Measurements from ENCODE around the gene MAPRE2.
"Not testable (repeated sequence)": the region's sequence is repeated elsewhere in the genome, so short reads cannot be mapped to it uniquely, and the experiment has no call there.

The MAPRE2 gene

DNA sequence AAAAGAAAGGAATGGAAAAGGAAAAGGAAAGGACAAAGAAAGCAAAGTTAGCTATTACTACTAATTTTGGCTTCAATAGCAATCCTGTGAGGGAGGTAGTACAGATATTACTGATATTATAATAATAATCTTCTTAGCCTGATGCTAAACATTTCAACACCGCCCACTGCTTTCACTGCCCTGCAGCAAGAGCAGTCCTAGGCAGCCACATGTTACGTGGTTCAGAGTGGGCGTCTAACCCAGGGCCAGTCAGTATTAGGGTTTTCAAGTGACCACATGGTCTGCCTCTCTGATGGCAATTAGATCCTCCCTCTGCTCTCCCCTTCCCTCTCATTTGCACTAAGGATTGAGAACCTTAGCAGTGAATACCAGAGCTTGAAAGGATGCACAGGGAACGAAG is 116.0 kb downstream of the MAPRE2 start:
- DNase-seq = no peak

GRCh38 chr18:35158728-35159450 is 117.7 kb downstream of the MAPRE2 start:
- DNase-seq = no peak

DNA sequence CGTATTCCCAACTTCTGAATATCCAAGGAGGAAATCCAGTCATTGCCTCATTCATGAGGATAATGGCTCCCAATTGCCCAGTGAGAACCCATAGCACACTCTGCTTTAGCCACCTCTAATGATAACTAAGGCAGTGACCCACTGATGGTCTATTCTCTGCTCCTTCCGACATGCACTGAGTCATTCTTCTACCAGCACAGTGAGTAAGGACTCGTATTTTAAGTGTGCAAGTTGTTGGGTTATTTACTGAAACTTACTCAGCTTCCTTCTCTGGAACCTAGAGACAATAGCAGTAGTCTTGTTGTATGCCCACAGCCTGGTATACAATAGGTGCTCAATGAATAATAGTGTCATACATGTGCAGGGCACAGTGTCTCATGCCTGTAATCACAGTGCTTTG is 118.6 kb downstream of the MAPRE2 start:
- no peak for DNase-seq

DNA sequence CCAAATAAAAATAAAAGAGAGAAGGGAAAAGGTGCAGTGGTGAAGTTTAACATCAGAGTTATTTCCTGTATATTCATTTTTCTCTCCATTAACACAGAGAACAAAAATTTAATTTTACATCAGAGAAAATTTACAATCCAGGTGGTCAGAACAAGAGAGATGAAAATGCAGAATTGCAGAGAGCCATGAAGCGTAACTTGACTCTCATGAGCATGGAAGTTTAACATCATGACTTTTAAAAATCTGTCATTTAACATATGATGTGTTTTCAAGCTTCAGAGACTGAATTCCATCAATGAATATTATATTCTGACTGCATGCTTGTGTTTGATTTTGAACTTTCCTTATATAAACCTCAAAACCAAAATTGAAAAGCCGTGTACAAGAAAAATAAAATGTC is 120.3 kb downstream of the MAPRE2 start:
- DNase-seq = no peak

DNA sequence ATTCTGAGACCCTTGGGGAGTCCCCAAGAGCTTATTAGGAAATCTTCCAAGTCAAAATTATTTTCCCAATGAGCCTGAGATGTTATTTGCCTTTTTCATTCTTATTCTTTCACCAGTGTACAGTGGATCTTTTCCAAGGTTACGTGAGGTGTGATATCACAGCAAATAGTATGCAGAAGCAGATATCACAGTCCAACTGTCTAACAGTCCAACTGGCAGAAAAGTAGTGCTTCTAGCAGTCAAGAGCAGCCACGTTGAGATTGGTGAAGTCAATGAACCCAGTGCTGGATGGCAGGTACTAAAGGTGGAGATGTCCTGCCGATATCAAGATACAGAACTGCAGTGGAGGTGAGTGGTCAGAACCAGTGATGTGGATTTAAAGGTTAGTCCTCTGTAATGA is 120.7 kb downstream of the MAPRE2 start:
- no peak for DNase-seq

DNA sequence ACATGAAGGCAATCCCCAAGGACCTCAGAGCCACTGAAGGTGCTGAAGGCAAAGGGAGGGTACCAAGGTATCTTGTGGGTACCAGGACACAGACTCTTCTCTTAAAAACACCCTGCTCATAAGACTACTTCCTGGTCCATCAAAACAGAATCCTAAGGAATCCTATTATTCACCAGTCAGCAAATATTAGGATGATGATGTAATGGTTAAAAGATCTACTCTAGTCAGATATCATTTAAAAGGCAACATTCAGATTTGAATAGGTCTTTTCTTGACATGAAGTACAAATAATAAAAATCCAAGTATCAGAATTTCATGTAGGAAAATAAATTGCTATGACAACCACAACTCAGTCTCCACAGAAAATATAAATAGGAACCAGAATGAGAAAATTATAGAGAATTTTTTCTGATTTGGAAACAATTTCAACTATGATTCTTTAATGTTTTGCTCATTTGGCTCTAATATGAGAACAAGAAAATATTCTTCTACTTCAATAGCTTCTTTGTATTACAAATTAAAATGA is 121.9 kb downstream of the MAPRE2 start:
- DNase-seq = no peak

DNA sequence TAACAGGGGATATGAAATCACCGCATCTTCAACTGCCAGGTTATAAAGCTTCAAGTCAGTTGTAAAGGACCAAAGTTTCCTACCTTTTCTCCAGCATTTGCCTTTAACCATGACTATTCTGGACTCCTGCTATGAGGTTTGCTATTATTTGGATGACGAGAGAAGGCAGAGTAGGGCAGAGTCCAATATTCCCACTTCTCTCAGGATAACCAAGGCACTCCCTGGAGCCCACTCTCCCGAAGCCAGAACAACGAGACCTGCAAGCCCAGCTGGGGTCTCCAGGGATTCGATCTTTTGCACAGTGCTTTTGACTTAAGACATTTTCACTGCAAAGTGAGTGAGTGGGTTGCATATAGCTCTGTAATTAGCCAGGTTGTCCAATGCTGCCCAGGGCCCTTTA is 122.5 kb downstream of the MAPRE2 start:
- no peak for DNase-seq

- DNase-seq = no peak
These were observed 122.9 kb downstream of the MAPRE2 start for GRCh38 chr18:35164133-35164532.

DNA sequence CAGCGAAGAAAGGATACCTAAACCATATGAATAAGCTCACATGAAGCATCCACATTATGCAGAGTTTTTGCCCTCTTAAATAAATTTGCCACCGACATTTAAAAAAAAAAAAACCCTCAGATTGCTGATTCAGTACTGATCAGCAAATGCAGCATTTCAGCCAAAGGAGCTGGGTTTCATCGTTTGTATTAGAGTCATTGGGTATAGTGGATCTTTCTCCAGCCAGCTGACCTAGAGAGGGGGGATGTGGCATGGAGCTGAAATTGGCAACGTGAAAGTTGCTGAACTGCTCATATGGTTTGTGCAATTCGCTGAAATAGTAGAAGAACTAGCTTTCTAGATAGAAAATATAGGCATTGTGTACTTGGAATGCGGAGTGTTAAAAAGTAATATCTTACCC is 126.1 kb downstream of the MAPRE2 start:
- DNase-seq = no peak

DNA sequence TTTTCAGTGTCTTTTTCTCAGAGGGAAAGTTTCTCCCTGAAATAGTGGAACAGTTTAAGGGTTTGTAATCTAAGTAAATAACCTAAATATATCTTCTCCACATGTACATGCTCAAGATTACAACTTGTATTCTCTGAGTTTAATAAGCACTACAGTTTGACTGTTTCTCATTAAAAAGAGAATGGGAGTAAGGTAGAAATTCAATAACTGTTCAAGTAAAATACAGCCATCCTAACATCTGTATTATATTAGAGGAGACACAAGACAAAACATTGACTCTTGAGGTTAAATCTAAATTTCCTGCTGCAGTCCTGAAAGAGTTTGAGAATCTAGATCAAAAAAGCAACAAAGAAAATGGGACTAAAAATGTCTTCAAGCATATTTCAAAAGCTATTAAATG is 126.6 kb downstream of the MAPRE2 start:
- DNase-seq = no peak

GRCh38 chr18:35170323-35170722 is 129.1 kb downstream of the MAPRE2 start:
- DNase-seq = not testable (repeated sequence)

GRCh38 chr18:35171315-35171987 is 130.2 kb downstream of the MAPRE2 start:
- DNase-seq = peak; percentile 46

- peak; percentile 46 for DNase-seq
These were observed 130.8 kb downstream of the MAPRE2 start for GRCh38 chr18:35172009-35172408.

DNA sequence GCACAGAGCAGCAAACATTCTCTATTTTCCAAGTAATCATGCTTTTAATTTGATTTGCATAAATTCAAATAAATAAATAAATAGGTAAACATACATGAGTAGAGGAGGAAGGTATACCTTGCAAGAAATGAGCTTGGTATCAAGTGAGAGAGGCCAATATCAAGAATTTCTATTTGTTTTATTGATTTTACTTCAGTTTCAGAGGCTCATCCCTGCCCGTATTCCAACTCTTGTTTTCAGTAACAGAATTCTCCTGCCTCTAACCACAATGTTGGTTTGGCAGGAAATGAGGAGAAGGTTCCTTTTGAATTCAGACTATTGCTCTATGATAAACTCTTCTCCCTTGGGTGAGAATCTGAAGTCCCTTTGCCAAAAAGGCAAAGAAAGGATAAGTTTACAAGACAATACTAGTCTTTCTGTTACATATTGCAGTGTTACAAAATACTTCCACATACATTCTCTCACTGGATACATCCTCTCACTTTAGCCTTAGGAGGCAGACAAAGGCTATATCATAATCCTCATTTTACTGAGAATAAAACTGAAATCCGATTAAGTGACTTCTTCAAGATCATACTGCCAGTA is 131.3 kb downstream of the MAPRE2 start:
- peak; percentile 46 for DNase-seq

GRCh38 chr18:35174093-35174731 is 133.0 kb downstream of the MAPRE2 start:
- DNase-seq = peak; percentile 97

GRCh38 chr18:35174745-35175144 is 133.5 kb downstream of the MAPRE2 start:
- DNase-seq = no peak

DNA sequence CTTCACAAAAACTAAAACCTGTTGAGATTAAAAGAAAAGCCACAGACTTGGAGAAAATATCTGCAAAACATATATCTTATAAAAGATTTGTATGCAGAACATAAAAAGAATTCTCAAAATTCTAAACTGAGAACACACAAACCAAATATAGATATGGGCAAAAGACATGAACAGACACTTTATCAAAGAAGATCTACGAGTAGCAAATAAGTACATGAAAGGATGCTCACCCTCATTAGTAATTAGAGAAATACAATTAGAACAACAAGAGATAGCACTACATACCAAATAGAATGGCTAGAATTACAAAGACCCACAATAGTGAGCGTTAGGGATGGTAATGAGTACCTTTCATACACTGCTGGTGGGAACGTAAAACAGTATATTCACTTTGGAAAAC is 135.7 kb downstream of the MAPRE2 start:
- DNase-seq = no peak

DNA sequence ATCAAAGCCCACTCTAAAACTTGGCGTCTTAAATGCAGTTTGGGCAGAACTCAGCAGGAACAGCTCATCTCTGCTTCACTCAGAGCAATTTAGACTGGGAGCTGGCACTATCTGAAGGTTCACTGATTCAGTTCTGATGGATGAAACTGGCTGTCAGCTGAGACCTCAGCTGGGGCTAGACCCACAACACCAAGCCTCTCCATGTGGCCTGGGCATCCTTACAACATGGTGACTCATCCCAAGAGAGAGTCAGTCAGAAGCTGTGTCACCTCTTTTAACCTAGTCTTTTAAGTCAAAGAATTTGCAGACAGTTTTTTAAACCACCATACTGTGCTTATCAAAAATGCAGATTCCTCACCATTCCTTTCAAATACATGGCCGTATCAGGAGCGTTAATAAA is 137.0 kb downstream of the MAPRE2 start:
- DNase-seq = no peak

DNA sequence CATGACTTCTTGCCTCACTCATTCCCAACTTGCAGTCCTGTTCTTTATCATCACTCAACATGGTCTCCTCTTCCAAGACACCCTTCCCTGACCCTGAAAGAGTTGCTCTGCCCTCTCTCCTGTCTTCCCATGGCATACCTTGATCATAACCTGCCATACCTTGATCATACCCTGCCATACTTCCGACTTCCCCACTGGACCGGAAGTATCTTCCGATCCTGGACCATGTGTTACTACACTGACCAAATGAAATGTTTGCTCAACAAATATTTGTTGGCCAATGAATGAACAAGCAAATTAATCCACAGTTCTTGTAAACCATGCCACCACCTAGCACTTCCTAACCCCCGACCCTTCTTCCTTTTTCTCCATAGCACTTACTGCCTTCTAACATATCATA is 138.7 kb downstream of the MAPRE2 start:
- no peak for DNase-seq

- no peak for DNase-seq
These were observed 139.2 kb downstream of the MAPRE2 start for GRCh38 chr18:35180455-35180854.

- DNase-seq = no peak
These were observed 140.9 kb downstream of the MAPRE2 start for GRCh38 chr18:35182151-35182550.

GRCh38 chr18:35183886-35184285 is 142.7 kb downstream of the MAPRE2 start:
- DNase-seq = no peak

- DNase-seq = no peak
These were observed 144.6 kb downstream of the MAPRE2 start for GRCh38 chr18:35185771-35186170.
